Stimulated activated CD4-positive, alpha-beta T cell treated with anti-CD3 and anti-CD28 coated beads, Interleukin-12 subunit alpha, Interleukin-12 subunit beta, amount 100 ng/mL, for 48 hours (primary cell): ENCODE measurements around the gene DLD.

Experiments used
- DNase-seq, 3 donors: peaks; one replicate each; pipeline ENCODE4 v3.0.0-alpha.2; 2020; ENCODE audit warnings: low read depth in 2 of 3, low spot score in 1 of 3

DLD gene

DNA sequence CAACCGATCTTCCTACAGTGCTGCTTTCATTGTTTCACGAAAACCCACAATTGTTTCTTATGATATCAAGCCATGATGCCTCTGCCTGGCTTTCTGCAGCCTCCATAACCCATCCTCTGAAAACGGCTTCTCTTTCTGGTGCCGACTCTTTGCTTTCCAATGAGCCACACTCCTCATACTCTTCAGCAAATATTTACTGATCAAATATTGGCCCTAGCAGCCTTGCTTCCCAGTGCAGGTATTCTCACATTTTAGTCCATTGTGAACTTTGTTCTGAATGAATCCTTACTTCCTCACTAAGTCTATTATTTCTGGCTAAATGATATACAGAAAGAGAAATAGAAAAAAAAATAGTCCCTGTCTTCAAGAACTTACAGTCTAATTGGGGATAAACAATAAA lies 76.4 kb downstream of the DLD start:
- no peak for DNase-seq

GRCh38 chr7:107968449-107968848 lies 77.5 kb downstream of the DLD start:
- no peak for DNase-seq

DNA sequence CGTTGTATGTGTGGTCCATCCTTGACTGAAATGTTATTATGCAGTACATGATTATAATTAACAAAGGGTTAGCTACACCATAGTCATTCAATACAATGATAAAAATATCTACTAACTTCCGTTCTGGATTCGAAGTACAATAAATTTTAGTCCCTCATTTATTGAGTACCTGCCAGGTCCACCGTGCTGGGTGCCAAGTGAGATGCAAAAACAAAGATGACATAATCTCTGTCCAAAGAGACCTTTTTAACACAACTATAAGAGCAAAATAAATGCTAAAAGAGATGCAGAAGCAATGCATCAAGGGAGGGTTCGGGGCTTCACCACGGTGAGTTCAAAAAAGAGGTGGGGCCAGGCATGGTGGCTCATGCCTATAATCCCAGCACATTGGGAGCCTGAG lies 78.9 kb downstream of the DLD start:
- no peak for DNase-seq
